IMR-90 (cell line): ENCODE data around the gene ZG16B.

Source experiments
- CHD1 ChIP-seq: IDR thresholded peaks from 2 replicates; pipeline ENCODE4 v1.6.1; 2012; ENCODE audit warnings: low read depth, low read length, improper control_type of control experiment
- CTCF ChIP-seq: conservative IDR thresholded peaks from 2 replicates; pipeline ENCODE4 v1.5.1; 2012; ENCODE audit warnings: mild to moderate bottlenecking, low read depth, low read length, improper control_type of control experiment
- MXI1 ChIP-seq: IDR thresholded peaks from 2 replicates; pipeline ENCODE4 v1.6.1; 2012; ENCODE audit warnings: low read depth, mild to moderate bottlenecking, low read length, moderate library complexity, borderline replicate concordance
- POLR2A ChIP-seq: IDR thresholded peaks from 2 replicates; pipeline ENCODE4 v1.6.1; 2012; ENCODE audit warnings: mild to moderate bottlenecking, low read depth, low read length
- RFX5 ChIP-seq: IDR thresholded peaks from 2 replicates; pipeline ENCODE4 v1.8.0; 2012; ENCODE audit warnings: low read depth, mild to moderate bottlenecking, low read length, moderate library complexity
- SMC3 ChIP-seq: fragments of 150-350 bp; IDR thresholded peaks from 2 replicates; pipeline ENCODE4 v1.6.1; 2016; ENCODE audit warnings: low read depth, mild to moderate bottlenecking, antibody characterized with exemption, low read length, moderate library complexity

GRCh38 chr16:2838928-2839327 lies 8.8 kb downstream of the ZG16B start:
- TF ChIP-seq CHD1 (no peak), CTCF (peak; percentile 97), POLR2A (peak; percentile 40; the same call in 1 of the 2 replicates), SMC3 (peak; percentile 98), MXI1 (no peak), RFX5 (no peak)
